SK-N-MC (cell line): ENCODE data around the gene ERBB3.

Experiments used
- EZH2 ChIP-seq: fragments of 200-600 bp; sonication (generic); IDR thresholded peaks from one replicate; pipeline ENCODE4 v1.6.1; 2017; ENCODE audit warnings: antibody characterized with exemption
- POLR2AphosphoS5 ChIP-seq: IDR thresholded peaks from 2 replicates; pipeline ENCODE4 v1.6.1; 2012; ENCODE audit warnings: mild to moderate bottlenecking, low read depth, low read length, borderline replicate concordance

GRCh38 chr12:56114084-56114483, 34.1 kb downstream of the ERBB3 start:
- TF ChIP-seq EZH2, result no peak
- no peak for TF ChIP-seq POLR2AphosphoS5
